Lower leg skin (tissue), 4 donors: ENCODE results near the gene MYBPC1. TPM values are rescaled to one million over a fixed set of nuclear protein-coding genes. Genes with fewer than 3 reads are reported as not detected.
A peak's percentile ranks its signal among the peaks of the same experiment; 100 is the strongest.
"Not testable (repeated sequence)": the region's sequence is repeated elsewhere in the genome, so short reads cannot be mapped to it uniquely, and the experiment has no call there.

Experiments
- DNase-seq, 2 donors: peaks; one replicate each; pipeline ENCODE4 v3.0.0-alpha.2; 2019; ENCODE audit warnings: low spot score in 2 of 2
- H3K4me3 ChIP-seq: fragments of 200-600 bp; sonication (generic); 2 replicates; pipeline ENCODE4 v1.5.1; 2017; ENCODE audit warnings: mild to moderate bottlenecking, low read depth; ENCODE audit not compliant: poor library complexity, severe bottlenecking
- POLR2A ChIP-seq, 2 donors: fragments of 450-650 bp; IDR thresholded peaks; one replicate each; pipeline ENCODE4 v1.6.1; 2016 to 2017; ENCODE audit warnings: antibody characterized with exemption in 2 of 2, mild to moderate bottlenecking in 1 of 2, moderate library complexity in 1 of 2
- WGBS, 2 donors: methylation state at CpG; one replicate each; pipeline ENCODE4 v1.1.5; 2018; 5-methylcytosine and 5-hydroxymethylcytosine counted together
- intact Hi-C: fragments of 100-400 bp; cut with DNase I; formaldehyde crosslinking; loops from one replicate; pipeline ENCODE4 v1.15.0; 2023; ENCODE audit warnings: low total_unique reads
- total RNA-seq, 4 donors: library from RNA; depleted of rRNA; stranded (reverse); fragments of >200 nt; gene quantifications; one replicate each; pipeline ENCODE4 v1.1.0, GENCODE V29; 2016
- TF ChIP-seq, protein P1 (sequence below), 3 donors: fragments of 450-650 bp; IDR thresholded peaks; one replicate each; pipeline ENCODE4 v1.5.1; 2016; ENCODE audit warnings: antibody characterized with exemption in 3 of 3, mild to moderate bottlenecking in 3 of 3, moderate library complexity in 2 of 3

Gene MYBPC1
- total RNA-seq, 4 donors from 2014 or later = 2.0 to 6.8 (median 5.4) TPM

DNA sequence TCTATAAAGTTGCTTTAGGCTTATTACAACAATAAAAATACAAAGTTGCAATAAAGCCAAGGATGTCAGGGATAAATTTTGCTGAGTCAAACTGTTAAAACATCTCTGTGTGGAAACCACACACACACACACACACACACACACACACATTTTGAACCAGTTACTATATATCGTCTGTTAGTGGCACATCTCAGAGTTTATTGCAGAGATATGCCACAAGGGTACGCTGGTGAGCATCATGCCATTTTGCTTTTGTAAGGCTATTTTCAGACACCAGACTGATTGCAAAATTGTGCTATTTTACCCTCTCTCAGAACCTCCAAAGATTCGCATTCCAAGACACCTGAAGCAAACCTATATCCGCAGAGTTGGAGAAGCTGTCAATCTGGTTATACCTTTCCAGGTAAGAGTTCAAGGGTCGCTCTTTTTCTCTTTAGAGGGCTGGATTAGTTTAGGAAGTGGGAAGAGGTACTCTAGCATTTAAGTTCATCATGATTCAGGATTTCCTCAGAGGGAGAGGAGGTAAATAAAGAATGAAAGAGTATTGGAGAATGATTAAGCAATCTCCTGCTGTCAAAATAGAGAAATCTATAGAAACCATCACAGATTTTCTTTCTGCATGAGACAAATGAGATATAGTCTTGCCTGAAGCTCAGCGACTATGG is 75.4 kb downstream of the MYBPC1 start:
- WGBS, 2 donors = 42 to 55% methylated on average over 6 of the region's 6 CpGs
- intact Hi-C loops = no loop called here
- peak in 1 of 2 donors; percentile 41 for DNase-seq
- H3K4me3 ChIP-seq = no peak overlapping the region
- TF ChIP-seq, protein P1, sequence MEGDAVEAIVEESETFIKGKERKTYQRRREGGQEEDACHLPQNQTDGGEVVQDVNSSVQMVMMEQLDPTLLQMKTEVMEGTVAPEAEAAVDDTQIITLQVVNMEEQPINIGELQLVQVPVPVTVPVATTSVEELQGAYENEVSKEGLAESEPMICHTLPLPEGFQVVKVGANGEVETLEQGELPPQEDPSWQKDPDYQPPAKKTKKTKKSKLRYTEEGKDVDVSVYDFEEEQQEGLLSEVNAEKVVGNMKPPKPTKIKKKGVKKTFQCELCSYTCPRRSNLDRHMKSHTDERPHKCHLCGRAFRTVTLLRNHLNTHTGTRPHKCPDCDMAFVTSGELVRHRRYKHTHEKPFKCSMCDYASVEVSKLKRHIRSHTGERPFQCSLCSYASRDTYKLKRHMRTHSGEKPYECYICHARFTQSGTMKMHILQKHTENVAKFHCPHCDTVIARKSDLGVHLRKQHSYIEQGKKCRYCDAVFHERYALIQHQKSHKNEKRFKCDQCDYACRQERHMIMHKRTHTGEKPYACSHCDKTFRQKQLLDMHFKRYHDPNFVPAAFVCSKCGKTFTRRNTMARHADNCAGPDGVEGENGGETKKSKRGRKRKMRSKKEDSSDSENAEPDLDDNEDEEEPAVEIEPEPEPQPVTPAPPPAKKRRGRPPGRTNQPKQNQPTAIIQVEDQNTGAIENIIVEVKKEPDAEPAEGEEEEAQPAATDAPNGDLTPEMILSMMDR (IDR thresholded peaks at IDR 0.05) = no peak
- TF ChIP-seq POLR2A (IDR thresholded peaks at IDR 0.05) = no peak

DNA sequence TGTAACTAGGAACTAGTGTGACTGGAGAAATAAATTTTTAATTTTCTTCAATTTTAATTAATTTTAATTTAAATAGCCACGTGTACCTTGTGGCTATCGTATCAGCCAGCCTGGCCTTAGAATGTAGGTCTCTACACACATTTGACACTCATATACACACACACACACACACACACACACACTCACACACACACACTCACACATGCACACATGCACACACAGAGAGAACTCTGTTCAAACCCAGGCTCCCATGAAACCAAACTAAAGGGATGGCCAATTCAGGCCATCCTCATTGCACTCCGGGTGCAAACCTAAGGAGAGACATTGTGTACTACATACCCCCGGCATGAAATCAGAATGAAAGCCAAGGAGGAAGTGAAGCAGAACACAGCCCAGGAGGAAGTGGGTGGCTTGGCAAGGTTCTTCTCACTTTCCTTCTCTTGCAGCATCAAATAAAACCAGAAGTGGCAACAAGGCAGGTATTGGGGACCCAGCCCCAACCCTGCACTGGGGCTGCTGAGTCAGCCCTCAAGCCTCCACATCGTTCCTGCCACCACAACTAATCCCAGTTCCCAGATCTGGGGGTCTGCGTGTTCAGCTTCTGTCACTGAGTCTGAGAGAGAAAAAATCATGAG is 76.5 kb downstream of the MYBPC1 start:
- DNase-seq = peak in 1 of 2 donors; percentile 23
- TF ChIP-seq POLR2A (IDR thresholded peaks at IDR 0.05) = no peak
- TF ChIP-seq, protein P1 (IDR thresholded peaks at IDR 0.05) = no peak
- 67 to 80% methylated on average over 6 of the region's 6 CpGs for WGBS, 2 donors
- no peak overlapping the region for H3K4me3 ChIP-seq
- intact Hi-C loops = no loop called here

DNA sequence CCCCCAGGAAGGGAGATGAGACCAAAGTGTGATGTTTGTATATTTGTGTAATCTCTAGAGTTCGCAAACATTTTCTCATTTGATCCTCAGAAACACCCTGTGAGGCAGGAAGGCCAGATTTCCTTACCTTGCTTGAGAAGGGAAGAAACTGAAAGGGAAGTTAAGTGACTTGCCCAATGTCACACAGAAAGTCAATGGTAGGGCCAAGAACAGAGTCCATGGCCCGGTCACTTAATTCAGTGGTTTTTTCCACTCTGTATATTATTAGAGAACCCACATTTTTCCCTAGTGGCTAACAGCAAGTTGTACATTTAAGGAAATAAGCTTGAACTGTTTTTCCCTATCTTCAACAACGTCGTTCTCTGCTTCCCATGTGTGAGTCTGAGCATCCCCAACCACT is 77.1 kb downstream of the MYBPC1 start:
- no peak for DNase-seq
- TF ChIP-seq, protein P1 (IDR thresholded peaks at IDR 0.05) = no peak
- TF ChIP-seq POLR2A (IDR thresholded peaks at IDR 0.05) = no peak
- WGBS, 2 donors = 78 to 81% methylated on average over 4 of the region's 4 CpGs
- no peak overlapping the region for H3K4me3 ChIP-seq
- intact Hi-C loops = no loop called here

DNA sequence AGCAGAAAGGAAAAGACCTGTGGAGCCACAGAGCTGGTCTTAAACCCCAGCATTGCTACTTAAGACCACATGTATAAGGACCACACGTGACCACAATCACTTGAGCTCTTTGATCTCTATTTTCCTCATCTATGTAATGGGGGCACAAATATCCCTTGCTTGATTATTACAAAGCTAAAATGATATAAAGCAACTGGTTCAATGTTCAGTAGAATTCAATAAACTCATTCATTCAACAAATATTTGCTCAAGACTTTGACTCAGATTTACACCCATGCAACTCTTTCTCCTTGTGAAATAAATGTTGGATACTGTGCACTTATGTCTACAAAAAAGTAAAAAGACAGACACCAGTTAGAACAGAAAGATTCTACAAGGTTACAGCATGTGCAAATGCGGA is 80.8 kb downstream of the MYBPC1 start:
- intact Hi-C loops = no loop called here
- no peak for DNase-seq
- TF ChIP-seq, protein P1 (IDR thresholded peaks at IDR 0.05) = no peak
- TF ChIP-seq POLR2A (IDR thresholded peaks at IDR 0.05) = no peak
- 84 to 94% methylated on average over 2 of the region's 2 CpGs for WGBS, 2 donors
- no peak overlapping the region for H3K4me3 ChIP-seq

DNA sequence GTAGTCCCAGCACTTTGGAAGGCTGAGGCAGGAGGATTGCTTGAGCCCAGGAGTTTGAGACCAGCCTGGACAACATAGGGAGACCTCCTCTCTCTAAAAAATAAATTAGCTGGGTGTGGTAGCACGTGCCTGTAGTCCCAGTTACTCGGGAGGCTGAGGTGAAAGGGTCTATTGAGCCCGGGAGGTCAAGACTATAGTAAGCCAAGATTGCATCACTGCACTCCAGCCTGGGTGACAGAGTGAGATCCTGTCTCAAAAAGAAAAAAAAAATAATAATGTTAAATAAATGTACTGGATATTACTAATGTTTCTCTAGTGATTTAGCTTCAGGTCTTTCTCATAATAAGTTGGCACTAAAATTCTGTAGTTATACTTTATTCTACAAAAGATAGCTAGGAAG is 81.7 kb downstream of the MYBPC1 start:
- DNase-seq, H3K4me3 ChIP-seq, intact Hi-C loops: not testable (repeated sequence)
- 62 to 83% methylated on average over 3 of the region's 3 CpGs for WGBS, 2 donors

DNA sequence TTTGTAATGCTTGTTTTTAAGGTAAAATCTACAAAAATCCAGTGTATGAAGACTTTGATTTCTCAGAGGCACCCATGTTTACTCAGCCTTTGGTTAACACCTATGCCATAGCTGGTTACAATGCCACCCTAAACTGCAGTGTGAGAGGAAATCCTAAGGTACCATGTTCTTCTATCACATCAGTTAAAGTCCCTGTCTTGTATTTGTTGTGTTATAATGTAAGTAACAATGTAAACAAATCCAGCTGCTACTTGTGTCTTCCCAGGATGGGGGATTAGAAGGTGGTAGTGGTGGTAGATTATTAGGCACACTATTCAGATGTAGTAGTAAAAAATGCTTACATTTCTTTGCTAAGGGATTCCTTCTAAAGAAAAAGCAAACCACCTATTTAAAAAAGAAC is 83.3 kb downstream of the MYBPC1 start:
- H3K4me3 ChIP-seq = no peak overlapping the region
- intact Hi-C loops = no loop called here
- no peak for DNase-seq
- no peak for TF ChIP-seq POLR2A (IDR thresholded peaks at IDR 0.05)
- TF ChIP-seq, protein P1 (IDR thresholded peaks at IDR 0.05) = no peak
